ENCODE measurements around the gene POMGNT2.

GRCh38 chr3:43104039-43104438 is 1.8 kb downstream of the POMGNT2 start:
- TF ChIP-seq, protein P1, sequence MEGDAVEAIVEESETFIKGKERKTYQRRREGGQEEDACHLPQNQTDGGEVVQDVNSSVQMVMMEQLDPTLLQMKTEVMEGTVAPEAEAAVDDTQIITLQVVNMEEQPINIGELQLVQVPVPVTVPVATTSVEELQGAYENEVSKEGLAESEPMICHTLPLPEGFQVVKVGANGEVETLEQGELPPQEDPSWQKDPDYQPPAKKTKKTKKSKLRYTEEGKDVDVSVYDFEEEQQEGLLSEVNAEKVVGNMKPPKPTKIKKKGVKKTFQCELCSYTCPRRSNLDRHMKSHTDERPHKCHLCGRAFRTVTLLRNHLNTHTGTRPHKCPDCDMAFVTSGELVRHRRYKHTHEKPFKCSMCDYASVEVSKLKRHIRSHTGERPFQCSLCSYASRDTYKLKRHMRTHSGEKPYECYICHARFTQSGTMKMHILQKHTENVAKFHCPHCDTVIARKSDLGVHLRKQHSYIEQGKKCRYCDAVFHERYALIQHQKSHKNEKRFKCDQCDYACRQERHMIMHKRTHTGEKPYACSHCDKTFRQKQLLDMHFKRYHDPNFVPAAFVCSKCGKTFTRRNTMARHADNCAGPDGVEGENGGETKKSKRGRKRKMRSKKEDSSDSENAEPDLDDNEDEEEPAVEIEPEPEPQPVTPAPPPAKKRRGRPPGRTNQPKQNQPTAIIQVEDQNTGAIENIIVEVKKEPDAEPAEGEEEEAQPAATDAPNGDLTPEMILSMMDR (optimal IDR thresholded peaks at IDR 0.05 in 1 of 3, IDR thresholded peaks at IDR 0.05 in 1 of 3, conservative IDR thresholded peaks at IDR 0.05 in 1 of 3; ENCODE audit: extremely low read depth in 1 of 3, insufficient read depth in 2 of 3, low read length in 3 of 3) = no peak
- TF ChIP-seq EZH2 (IDR thresholded peaks at IDR 0.05; ENCODE audit: low read length) = no peak
